Stimulated activated CD8-positive, alpha-beta memory T cell treated with anti-CD3 and anti-CD28 coated beads, Interleukin-12 subunit alpha, Interleukin-12 subunit beta, amount 100 ng/mL, for 24 hours (primary cell): Measurements from ENCODE around the gene IFI6.
"Not testable (repeated sequence)": the region's sequence is repeated elsewhere in the genome, so short reads cannot be mapped to it uniquely, and the experiment has no call there.

Experiments used
- DNase-seq: peaks from one replicate; pipeline ENCODE4 v3.0.0-alpha.2; 2020; ENCODE audit errors: extremely low read depth

Gene IFI6, protein sequence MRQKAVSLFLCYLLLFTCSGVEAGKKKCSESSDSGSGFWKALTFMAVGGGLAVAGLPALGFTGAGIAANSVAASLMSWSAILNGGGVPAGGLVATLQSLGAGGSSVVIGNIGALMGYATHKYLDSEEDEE

DNA sequence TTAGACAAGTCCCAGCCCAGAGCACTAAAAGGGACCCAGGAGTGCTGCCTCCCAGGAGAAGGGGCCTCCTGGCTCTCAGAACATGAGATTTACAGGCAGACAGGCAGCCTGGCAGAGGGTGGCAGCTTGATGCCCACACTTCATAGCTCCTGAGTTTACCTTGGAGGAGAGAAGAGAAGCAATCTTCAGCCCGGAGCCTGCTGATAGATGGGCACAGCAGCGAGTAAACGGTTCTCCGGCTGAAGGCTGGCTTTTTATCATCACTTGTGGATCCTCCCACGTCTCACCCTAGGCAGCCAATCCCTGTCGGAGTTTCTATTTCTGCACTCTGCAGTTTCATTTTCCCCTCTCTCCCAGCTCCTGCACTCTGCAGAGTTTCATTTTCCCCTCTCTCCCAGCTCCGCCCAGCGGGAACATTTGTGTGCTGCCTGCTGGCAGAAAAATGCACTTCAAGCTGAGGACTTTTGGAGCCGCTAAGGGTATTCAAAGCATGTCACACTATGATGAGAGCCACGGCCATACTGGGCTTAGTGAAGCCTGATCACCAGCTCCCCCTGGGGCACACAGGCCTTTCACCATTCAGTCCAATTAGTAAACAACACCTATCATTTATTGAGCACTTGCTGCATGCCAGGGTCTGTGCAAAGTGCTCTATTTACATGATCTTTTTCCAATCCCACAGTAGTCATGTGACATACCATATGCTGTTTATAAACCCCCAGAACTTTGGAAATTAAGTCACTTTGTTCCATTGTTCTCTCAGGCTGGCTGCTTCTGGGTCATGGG is at the start of gene IFI6:
TSS of gene IFI6 (minus strand) at position 229 of the 786 bp plus-strand sequence. CDS start 2,878 bp downstream, outside the sequence.
- DNase-seq: peak; percentile 30

DNA sequence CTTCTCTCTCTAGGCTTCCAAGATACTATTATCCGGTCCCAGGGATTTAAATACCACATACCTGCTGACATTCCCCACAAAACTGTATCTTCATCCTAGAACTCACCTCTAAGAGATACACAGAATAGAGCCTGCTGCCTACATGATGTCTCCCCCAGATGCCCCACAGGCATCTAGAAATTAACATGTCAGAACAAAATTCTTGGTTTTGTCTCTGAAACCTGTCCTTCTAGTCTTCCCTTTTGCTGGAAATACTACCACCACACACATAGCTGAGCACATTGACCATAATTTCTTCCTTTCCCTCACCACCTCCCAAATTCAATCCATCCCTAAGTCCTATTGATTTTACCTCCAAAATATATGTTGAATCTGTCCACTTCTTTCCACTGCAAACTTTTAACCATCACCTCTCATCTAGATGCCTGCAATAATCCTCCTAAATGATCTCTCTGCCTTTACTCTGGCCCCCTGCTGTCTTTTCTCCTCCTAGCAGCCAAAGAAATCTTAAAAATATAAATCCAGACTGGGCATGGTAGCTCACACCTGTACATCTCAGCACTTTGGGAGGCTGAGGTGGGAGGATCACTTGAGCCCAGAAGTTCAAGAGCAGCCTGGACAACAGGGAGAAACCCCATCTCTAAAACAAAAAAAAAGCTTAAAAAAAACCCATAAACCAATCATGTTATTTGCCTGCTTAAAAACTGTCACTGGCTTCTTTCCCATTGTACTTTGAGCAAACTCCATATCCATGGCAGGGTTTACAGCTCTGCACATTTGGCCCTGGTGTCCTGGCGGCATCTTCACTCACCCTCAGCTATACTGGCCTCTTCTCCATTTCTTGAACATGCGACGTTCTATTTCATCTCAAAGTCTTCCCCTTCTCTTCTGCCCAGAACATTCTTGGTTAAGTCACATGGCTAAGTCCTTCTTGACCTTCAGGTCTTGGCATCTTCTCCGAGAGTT is 47.6 kb upstream of the IFI6 start:
- DNase-seq: no peak

DNA sequence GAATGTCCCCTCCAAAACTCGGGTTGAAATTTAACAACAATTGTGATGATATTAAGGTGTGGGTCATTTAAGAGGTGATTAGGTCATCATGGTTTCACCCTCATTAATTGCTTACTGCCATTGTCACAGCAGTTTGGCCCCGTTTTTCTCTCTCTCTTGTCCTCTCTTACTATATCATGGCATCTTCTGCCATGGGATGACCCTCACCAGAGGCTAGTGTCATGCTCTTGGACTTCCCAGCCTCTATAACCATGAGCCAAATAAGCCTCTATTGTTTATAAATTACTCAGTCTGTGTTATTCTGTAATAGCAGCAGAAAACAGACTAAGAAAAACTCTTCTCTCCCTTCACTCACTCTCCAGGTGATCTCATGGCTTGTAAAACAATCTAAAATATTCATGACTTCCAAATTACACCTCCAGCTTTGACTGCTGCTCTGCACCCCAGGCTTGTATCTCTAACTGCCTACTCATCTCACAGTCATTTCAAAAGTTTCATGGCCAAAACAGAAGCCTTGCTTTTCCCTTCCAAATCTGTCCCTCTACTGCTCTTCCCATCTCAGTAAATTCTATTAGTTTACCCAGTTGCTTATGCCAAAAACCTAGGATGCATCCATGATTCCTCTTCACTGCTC is 44.4 kb upstream of the IFI6 start:
- DNase-seq: no peak

DNA sequence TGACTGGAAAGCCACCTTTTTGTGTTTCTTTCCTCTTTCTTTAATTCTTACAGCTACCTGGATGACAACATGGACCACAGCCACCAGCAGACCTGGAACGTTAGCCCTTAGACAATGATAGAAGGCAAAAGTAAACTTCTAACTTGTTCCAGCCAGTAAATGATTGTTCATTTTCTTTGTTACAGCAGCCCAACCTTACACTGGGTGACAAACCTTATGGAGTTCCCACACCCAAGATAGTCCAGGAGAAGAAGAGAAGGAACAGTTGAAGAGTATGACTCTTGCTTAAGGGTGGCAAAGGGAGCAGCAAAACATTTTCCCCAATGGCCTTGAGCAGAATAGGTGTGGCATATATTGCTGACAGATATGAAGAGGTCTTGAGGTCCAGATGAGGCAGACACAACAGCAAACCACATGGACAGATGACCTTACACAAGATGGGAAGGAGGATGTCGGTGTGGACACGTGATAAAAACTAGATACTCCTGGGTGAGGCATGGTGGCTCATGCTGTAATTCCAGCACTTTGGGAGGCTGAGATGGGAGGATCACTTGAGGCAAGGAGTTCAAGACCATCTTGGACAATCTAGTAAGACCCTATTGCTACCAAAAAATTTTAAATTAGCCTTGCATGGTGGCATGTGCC is 42.0 kb upstream of the IFI6 start:
- DNase-seq: no peak

DNA sequence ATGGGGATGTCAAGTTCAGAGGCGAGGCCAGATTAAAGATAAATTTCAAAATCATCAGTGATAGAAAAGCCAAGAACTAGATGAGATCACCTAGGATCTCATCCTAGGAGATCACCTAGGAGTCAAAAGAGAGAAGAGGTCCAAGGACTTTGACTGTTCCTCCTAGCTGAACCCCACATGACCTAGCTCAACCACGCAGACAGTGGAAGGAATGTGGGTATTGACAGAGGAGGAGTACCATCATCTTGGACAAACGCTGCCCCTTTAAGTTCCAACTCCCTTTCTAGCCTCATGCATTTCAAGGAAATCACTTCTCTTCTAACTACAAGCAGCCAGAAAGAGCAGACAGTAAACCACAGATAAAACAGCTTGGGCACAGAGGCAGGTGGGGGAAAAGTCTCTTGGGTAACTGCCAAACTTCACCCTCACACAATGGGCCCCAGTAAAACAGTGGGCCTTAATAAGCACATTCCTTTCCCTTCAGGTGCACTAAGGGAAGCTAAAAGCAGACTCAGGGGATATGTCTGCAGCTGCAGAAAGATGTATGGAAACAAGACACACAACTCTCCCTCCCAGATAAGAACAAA is 41.2 kb upstream of the IFI6 start:
- DNase-seq: no peak

DNA sequence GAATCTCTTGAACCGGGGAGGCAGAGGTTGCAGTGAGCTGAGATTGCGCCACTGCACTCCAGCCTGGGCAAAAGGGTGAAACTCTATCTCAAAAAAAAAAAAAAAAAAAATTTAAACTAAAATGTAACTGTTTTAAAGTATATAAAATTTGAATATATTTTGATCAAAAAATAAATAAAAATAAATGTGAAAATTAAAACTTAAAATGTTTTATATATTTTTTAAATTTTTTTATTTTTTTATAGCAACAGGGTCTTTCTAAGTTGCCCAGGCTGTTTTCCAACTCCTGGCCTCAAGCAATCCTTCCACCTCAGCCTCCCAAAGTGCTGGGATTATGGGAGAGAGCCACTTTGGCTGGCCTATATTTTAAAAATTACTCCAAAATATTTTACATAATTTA is 38.6 kb upstream of the IFI6 start:
- no peak for DNase-seq

DNA sequence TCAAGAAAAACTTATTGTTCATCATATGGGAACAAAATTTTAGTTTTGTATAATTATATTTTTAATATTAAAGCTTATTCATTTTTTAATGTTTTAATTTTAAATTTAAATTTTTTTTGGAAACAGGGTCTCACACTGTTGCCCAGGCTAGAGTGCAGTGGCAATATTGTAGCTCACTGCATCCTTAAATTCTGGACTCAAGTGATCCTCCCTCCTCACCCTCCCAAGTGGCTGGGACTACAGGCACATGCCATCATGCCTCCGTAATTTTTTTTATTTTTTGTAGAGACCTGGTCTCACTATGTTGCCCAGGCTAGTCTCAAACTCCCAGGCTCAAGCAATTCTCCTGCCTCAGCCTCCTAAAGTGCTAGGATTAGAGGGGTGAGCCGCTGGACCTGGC is 33.6 kb upstream of the IFI6 start:
- DNase-seq: no peak

DNA sequence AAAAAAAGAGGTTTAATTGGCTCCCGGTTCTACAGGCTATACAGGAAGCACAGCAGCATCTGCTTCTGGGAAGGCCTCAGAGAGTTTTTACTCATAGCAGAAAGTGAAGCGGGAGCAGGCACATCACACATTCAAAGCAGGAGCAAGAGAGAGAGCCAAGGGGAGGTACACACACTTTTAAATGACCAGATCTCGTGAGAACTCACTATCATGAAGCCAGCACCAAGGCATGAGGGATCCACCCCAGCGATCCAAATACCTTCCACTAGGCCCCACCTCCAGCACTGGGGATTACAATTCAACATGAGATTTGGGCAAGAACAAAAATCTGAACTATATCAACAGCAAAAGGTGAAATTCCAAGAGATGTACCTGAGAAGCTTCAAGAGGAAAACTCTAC is 33.0 kb upstream of the IFI6 start:
- no peak for DNase-seq

DNA sequence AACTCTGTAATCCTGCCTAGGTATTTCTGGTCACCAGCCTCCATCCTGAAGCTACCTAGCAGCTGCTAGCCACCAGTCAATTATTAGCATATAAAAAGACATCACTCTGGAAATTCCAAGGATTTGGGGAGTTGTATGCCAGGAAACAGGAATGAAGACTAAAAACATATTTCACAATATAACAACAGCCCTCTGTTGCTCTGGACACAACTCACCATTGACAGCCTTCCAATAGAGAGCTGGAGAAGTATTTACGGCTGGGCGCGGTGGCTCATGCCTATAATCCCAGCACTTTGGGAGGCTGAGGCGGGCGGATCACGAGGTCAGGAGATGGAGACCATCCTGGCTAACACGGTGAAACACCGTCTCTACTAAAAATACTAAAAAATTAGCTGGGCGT is 24.8 kb upstream of the IFI6 start:
- not testable (repeated sequence) for DNase-seq

DNA sequence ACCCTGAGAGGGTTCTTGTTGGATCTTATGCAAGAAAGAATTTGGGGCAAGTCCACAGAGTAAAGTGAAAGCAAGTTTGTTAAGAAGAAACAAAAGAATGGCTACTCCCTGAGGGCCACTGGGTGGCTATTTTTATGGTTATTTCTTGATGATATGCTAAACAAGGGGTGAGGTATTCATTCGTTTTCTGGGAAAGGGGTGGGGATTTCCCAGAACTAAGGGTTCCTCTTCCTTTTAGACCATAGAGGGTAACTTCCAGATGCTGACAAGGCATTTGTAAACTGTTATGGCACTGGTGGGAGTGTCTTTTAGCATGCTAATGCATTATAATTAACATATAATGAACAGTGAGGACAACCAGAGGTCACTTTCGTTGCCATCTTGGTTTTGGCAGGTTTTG is 18.2 kb upstream of the IFI6 start:
- no peak for DNase-seq

DNA sequence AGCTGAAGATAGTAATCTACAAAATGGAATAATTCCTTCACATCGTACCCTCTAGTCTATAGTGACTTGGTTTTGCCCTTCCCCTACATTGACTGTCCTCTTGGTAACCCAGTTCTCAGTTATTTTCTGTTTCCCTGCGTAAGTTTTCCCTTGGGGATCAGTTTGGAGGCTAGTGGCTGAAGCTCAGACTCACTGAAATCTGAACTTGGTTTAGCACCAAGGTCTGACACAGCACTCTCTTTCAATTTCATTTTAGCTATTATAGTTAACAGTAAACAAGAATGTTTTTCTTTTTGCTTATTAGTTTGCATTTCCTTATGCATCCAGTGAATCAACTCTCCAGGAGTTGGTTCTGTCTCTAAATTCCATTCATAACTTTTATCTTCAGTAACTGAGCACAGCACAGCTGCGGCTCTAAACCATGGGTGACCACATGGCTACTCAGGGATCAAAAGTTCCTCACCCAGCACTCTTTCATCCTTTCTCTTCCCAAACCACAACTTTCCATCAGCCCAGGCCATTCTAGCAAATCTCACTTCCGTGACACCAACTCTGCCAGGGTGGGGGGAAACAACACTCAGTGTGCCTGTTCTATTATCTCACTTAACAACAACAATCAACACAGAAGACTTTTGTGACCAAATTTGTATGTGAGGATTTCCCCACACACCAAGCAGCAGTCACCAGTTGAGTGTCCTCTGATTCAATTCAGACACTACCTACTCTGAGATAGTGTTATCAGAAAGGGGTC is 17.6 kb upstream of the IFI6 start:
- no peak for DNase-seq

DNA sequence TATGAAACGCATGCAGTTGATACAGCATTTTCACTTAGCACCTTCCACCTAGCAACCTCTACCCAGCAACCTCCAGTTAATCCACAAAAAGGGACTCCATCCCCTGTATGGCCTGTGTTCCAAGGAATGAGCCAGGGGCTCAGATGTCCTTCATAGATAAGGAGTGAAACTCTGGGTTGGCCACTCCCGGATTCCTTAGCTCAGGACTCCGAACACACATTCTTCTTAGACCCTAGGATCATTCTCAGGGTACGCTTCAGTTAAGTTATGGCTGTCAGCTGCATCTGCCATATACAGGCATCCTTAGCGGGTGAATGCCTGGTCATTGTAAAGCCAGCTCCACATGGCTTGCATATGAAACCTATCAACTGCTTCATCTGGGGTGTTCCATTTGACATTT is 15.9 kb upstream of the IFI6 start:
- no peak for DNase-seq

DNA sequence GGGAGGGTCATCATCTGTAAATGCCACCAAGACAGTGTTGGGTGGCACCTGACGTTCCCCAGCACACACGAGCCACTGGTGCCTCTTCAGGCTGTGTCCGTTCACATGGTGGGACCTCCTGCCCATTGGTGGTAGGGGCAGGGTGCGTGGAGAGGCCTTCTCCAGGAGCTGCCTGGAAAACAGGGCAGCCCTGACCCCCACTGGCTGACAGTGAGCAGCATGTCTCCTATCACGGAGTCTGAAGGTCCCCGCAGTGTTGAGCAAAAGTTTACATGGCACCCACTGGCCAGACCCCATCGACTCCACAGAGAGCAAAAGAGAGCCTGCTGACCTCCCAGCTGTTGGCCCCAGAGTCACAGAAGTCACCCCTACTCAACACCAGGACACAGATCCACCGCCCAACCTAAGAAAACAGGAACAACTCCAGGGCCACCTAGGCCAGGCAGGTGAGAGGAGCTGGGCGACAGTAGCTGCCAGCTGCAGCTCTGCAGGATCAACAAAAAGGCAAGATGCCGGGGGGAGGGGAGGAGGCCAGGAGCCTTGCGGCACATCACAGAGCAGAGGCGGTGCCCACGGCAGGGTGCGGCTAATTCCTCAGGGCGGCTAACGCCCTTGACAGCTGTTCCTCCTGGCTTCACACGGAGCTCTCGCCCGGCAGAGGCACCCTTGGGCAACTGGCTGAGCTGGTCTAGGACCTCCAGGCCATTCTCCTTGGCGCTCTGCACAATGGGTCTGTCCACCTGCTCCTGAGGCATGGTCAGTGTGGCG is 14.4 kb upstream of the IFI6 start:
- no peak for DNase-seq

DNA sequence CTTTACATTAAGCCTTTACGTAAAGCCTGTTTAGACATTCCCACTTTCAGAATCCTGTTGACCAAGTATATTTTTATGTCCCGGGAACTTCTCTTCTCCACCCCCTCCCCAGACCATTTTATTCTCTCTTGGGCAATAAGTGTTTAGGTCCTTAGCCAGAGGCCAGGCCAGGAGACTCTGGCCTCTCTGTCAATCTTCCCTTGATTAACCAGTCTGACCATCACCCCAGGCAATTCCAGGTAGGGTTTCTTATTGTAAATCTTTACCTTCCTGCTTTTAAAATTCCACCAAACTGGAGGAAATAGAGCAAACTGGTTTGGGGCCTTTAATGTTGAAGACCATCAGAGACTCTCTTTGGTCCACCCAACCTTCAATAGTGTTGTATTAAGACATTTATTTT is 12.2 kb upstream of the IFI6 start:
- DNase-seq: no peak

DNA sequence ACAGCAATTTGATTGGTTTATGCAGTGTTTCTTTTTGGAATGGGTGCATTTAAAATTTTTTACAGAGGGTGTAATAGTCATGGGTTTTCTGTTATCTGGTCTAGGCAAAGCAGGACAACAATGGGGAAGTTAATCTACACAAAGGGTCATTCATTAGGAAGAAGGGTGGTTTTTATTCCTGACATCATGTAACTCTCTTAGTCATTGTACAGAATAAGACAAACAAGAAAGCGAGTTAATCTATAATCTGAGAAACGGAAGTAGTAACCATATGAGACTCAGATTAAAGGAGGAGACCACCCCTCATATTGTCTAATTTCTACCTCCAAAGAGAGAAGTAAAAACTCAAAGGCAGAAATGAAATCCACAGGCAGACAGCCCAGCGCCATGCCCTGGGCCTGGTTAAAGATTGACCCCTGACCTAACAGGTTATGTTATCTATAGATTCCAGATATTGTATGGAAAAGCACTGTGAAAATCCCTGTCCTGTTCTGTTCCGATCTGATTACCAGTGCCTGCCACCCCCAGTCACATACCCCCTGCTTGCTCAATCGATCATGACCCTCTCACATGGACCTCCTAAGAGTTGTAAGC is 10.5 kb upstream of the IFI6 start:
- no peak for DNase-seq

DNA sequence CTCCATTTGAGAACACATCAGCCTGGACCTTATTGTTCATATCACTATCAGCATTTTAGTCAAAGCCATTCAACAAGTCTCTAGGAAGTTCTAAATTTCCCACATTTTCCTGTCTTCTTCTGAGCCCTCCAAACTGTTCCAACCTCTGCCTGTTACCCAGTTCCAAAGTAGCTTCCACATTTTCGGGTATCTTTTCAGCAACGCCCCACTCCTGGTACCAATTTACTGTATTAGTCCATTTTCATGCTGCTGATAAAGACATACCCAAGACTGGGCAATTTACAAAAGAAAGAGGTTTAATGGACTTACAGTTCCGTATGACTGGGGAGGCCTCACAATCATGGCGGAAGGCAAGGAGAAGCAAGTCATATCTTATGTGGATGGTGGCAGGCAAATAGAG is 9.6 kb upstream of the IFI6 start:
- not testable (repeated sequence) for DNase-seq

DNA sequence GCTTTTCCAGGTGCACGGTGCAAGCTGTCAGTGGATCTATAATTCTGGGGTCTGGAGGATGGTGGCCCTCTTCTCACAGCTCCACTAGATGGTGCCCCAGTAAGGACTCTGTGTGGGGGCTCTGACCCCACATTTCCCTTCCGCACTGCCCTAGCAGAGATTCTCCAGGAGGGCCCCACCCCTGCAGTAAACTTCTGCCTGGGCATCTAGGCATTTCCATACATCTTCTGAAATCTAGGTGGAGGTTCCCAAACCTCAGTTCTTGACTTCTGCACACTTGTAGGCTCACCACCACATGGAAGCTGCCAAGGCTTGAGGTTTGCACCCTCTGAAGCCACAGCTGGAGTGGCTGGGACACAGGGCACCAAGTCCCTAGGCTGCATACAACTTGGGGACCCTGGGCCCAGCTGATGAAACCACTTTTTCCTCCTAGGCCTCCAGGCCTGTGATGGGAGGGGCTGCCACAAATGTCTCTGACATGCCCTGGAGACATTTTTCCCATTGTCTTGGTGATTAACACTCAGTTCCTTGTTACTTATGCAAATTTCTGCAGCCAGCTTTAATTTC is 8.3 kb upstream of the IFI6 start:
- DNase-seq: not testable (repeated sequence)

DNA sequence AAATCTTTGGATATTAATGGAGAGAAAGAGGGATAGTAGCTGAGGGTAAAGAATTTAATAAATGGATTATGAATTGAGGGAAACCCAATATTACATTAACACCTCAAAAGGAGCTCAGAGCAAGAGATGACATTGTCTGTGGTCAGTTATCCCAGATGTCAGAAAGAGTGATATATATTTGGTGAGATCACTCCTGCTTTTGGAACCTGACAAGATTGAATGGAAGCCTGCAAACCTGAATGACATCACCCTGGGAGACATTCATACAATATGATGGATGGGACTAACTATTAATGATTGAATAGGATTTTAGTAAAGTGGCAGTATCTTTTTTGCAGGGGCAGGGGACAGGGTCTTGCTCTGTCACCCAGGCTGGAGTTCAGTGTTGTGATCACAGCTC is 6.8 kb upstream of the IFI6 start:
- DNase-seq: no peak

DNA sequence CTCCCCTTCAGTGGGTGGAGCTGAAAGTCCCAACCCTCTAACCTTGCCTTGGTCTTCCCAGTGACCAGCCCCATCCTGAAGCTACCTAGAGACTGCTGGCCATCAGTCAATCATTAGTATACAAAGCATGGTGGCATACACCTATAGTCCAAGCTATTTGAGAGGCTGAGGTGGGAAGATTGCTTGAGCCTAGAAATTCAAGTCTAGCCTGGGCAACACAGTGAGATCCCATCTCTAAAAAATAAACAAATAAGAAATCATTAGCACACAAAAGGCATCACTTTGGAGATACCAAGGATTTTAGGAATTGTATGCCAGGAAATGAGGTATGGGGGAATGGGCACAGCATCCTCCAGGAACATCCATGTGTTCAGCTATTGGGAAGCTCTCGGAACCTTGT is 4.4 kb upstream of the IFI6 start:
- DNase-seq: no peak
